K562 (cell line): ENCODE measurements around the gene TREH. TPM values are rescaled to one million over a fixed set of nuclear protein-coding genes. Genes with fewer than 3 reads are reported as not detected.

Experiments used
- ATAC-seq: fragments of 200-7000 bp; cut with Tn5 transposase; 3 replicates; pipeline ENCODE4 v1.9.1; 2020; ENCODE audit warnings: moderate library complexity
- BruUV-seq: library from RNA; stranded (reverse); fragments of 400-500 nt; replicated peaks from 2 replicates; lab custom pipeline; 2021; lab: Mats Ljungman, UMichigan
- CTCF ChIA-PET: fragments of 300-600 bp; formaldehyde crosslinking; extraction: SDS; loops from one replicate; lab custom pipeline; 2021; ENCODE audit warnings: low intra/inter-chr PET ratio; lab: Yijun Ruan, JAX
- POLR2A ChIA-PET: fragments of 300-600, 350-650 bp; sonication (Branson Sonifier 250); formaldehyde crosslinking; extraction: SDS; loops from one replicate; lab custom pipeline; 2021; ENCODE audit warnings: antibody characterized with exemption, inconsistent platforms; lab: Yijun Ruan, JAX
- DNase-seq, 4 experiments: peaks; one replicate each; pipeline versions ENCODE4 v3.0.0 to v3.0.0-alpha.2; 2011 to 2018; ENCODE audit warnings: low spot score in 3 of 4, mixed read lengths in 3 of 4; ENCODE audit errors: extremely low read depth in 1 of 4
- FAIRE-seq: peaks from 2 replicates; lab custom pipeline; 2011; peaks lifted over from hg19 to GRCh38; lab: Jason Lieb, UNC
- H2AFZ ChIP-seq: 2 replicates; pipeline ENCODE4 v1.6.0; 2011; ENCODE audit warnings: low read depth, low read length, control low read depth, inconsistent platforms
- H3K27ac ChIP-seq: fragments of 200-600 bp; 3 replicates; pipeline ENCODE4 v1.8.0; 2011; ENCODE audit warnings: low read depth, mild to moderate bottlenecking, control low read depth, inconsistent platforms, low read length, moderate library complexity, mixed read lengths; ENCODE audit errors: extremely low read depth
- H3K27me3 ChIP-seq, 2 experiments: fragments of 300-600 bp in 1 of 2; 2 replicates in 1 of 2; 3 replicates in 1 of 2; pipeline versions ENCODE4 v1.6.0 to v1.8.0; 2011; ENCODE audit warnings: inconsistent platforms in 2 of 2, low read length in 2 of 2, mild to moderate bottlenecking in 1 of 2, mixed read lengths in 1 of 2, moderate library complexity in 1 of 2; ENCODE audit not compliant: control insufficient read depth in 2 of 2, insufficient read depth in 2 of 2
- H3K36me3 ChIP-seq: fragments of 300-600 bp; 3 replicates; pipeline ENCODE4 v1.8.0; 2011; ENCODE audit warnings: mild to moderate bottlenecking, low read length, inconsistent platforms; ENCODE audit not compliant: control insufficient read depth, insufficient read depth
- H3K4me1 ChIP-seq, 2 experiments: fragments of 200-600 bp in 1 of 2; replicated peaks in 1 of 2; 2 replicates in 1 of 2; 3 replicates in 1 of 2; pipeline versions ENCODE4 v1.5.1 to v1.8.0; 2011; ENCODE audit warnings: inconsistent platforms in 2 of 2, low read length in 2 of 2, mild to moderate bottlenecking in 1 of 2, mixed read lengths in 1 of 2, moderate library complexity in 1 of 2; ENCODE audit not compliant: control insufficient read depth in 2 of 2, insufficient read depth in 2 of 2
- H3K4me2 ChIP-seq: 2 replicates; pipeline ENCODE4 v1.6.1; 2011; ENCODE audit warnings: low read length, control low read depth, inconsistent platforms, mixed read lengths; ENCODE audit not compliant: insufficient read depth
- H3K4me3 ChIP-seq: fragments of 200-600 bp; sonication (generic), shearing (Covaris generic); 2 replicates; pipeline ENCODE4 v1.5.1; 2016; ENCODE audit warnings: control low read depth, inconsistent platforms
- H3K79me2 ChIP-seq: fragments of 200-600 bp; 3 replicates; pipeline ENCODE4 v1.8.0; 2011; ENCODE audit warnings: low read length, inconsistent platforms; ENCODE audit not compliant: control insufficient read depth, insufficient read depth
- H3K9ac ChIP-seq, 2 experiments: 2 replicates each; pipeline versions ENCODE4 v1.6.0 to v1.6.1; 2011; ENCODE audit warnings: low read depth in 2 of 2, low read length in 2 of 2, control low read depth in 1 of 2, inconsistent platforms in 1 of 2, mild to moderate bottlenecking in 1 of 2, mixed read lengths in 1 of 2; ENCODE audit not compliant: insufficient read depth in 1 of 2
- H3K9me1 ChIP-seq: one replicate; pipeline ENCODE4 v1.6.0; 2011; ENCODE audit warnings: inconsistent platforms, mild to moderate bottlenecking, low read length, moderate library complexity; ENCODE audit not compliant: control insufficient read depth, insufficient read depth
- H3K9me3 ChIP-seq: replicated peaks from 2 replicates; pipeline ENCODE4 v1.5.1; 2011; ENCODE audit warnings: low read depth, low read length, inconsistent platforms; ENCODE audit not compliant: control insufficient read depth, insufficient read depth
- H4K20me1 ChIP-seq: replicated peaks from 2 replicates; pipeline ENCODE4 v1.6.1; 2011; ENCODE audit warnings: low read length, inconsistent platforms, mixed read lengths; ENCODE audit not compliant: control insufficient read depth, insufficient read depth
- EP400 ChIP-seq: fragments of 450-650 bp; IDR thresholded peaks from 2 replicates; pipeline ENCODE4 v1.6.1; 2017; ENCODE audit warnings: antibody characterized with exemption, mild to moderate bottlenecking, moderate library complexity
- JUN ChIP-seq, 2 experiments: sonication (generic) in 1 of 2; formaldehyde crosslinking in 1 of 2; IDR thresholded peaks; 2 replicates each; pipeline versions ENCODE4 v1.6.1 to v1.8.0; 2012 to 2022; ENCODE audit warnings: borderline replicate concordance in 2 of 2, mild to moderate bottlenecking in 2 of 2, improper control_type of control experiment in 1 of 2, low read depth in 1 of 2, low read length in 1 of 2, missing genetic modification reagents in 1 of 2
- LCOR ChIP-seq: sonication (generic); formaldehyde crosslinking; IDR thresholded peaks from 2 replicates; pipeline ENCODE4 v1.8.0; 2022; ENCODE audit warnings: mild to moderate bottlenecking, missing genetic modification reagents
- SRSF9 ChIP-seq: fragments of 200-400 bp; formaldehyde crosslinking; IDR thresholded peaks from 2 replicates; pipeline ENCODE4 v1.6.1; 2017; ENCODE audit warnings: low read depth, low read length, borderline replicate concordance
- ZKSCAN1 ChIP-seq: fragments of 150-350 bp; IDR thresholded peaks from 2 replicates; pipeline ENCODE4 v1.6.1; 2016; ENCODE audit warnings: low read depth, low read length
- WGBS: fragments of 100-300 bp; shearing (Covaris generic); methylation state at CpG from one replicate; pipeline ENCODE4 v1.1.6; 2016; ENCODE audit warnings: low coverage, mixed read lengths; ENCODE audit not compliant: insufficient coverage; ENCODE audit errors: missing lambda C conversion rate; 5-methylcytosine and 5-hydroxymethylcytosine counted together
- in situ Hi-C: fragments of 300-500 bp; cut with MboI; formaldehyde crosslinking; loops from 4 replicates; pipeline ENCODE4 v1.15.0; 2018; ENCODE audit warnings: inconsistent platforms, mixed read lengths
- intact Hi-C: fragments of 100-400 bp; cut with micrococcal nuclease; formaldehyde crosslinking; loops from 2 replicates; pipeline ENCODE4 v1.14.2; 2022
- polyA plus RNA-seq, 8 experiments: library from polyadenylated mRNA; depleted of rRNA in 4 of 8; stranded (reverse) in 5 of 8; unstranded in 3 of 8; fragments of >200 nt; fragmentation: Nextera tagmentation in 2 of 8; fragmentation: Illumina TruSeq in 1 of 8; extraction: Ambion mirVana in 2 of 8; extraction: Trizol in 1 of 8; gene quantifications; 2 replicates each; pipeline versions ENCODE4 v1.2.1 to v1.2.3, GENCODE V29; 2011 to 2014; ENCODE audit warnings: inconsistent platforms in 1 of 8, missing spikeins in 1 of 8
- total RNA-seq, 7 experiments: library from RNA; depleted of rRNA in 6 of 7; stranded (reverse); fragments of >200 nt in 6 of 7; fragmentation: Illumina TruSeq in 2 of 7; extraction: Trizol in 2 of 7; gene quantifications; 2 replicates each; pipeline versions ENCODE4 v1.2.1 to v1.2.3, GENCODE V29; 2011 to 2021; ENCODE audit warnings: low replicate concordance in 1 of 7

The TREH gene
- total and polyA plus RNA-seq, 9 of the 15 experiments (the other 6 are each of a cell fraction or from before 2014, with no cell fraction given): 0.09 to 0.20 (median 0.11) TPM; not detected in 6

- Histone ChIP-seq H3K9me3 (no peaks in the 10 kb centered on the region), H3K36me3 (peaks cover 22% of the 10 kb centered on the region), H3K79me2 (no peaks in the 10 kb centered on the region), H4K20me1 (no peaks in the 10 kb centered on the region), H3K4me1 (peaks cover 13 to 17% of the 10 kb centered on the region in 2 experiments), H2AFZ (no peak overlapping the region), H3K27ac (no peak overlapping the region), H3K27me3 (no peaks in the 10 kb centered on the region), H3K4me2 (no peak overlapping the region), H3K9me1 (peaks cover 3% of the 10 kb centered on the region), H3K9ac (no peak overlapping the region), H3K4me3 (no peak overlapping the region)
- ATAC-seq (no peak), FAIRE-seq (no peak), DNase-seq (no peak)
- POLR2A ChIA-PET: interaction anchor here (0.7 kb wide), 1 partner anchor 14 kb away, joined by 5 read pairs; no protein-coding TSS in a partner anchor
- TF ChIP-seq SRSF9: no peak
- peak; percentile 57; the same call in 1 of the 2 replicates for TF ChIP-seq ZKSCAN1
- no TSS peak for BruUV-seq
- CTCF ChIA-PET: no interaction called here
- 84% methylated on average over 4 of the region's 6 CpGs for WGBS
- in situ Hi-C loops: no loop called here
- intact Hi-C loops: no loop called here
Measured at GRCh38 chr11:118615282-118615975, 64.0 kb downstream of the TREH start.

GRCh38 chr11:118614511-118614910 is 64.9 kb downstream of the TREH start:
- Histone ChIP-seq H3K27ac (no peak overlapping the region), H3K4me3 (no peak overlapping the region), H3K9me3 (no peaks in the 10 kb centered on the region), H3K36me3 (peaks cover 22% of the 10 kb centered on the region), H3K27me3 (no peaks in the 10 kb centered on the region), H4K20me1 (no peaks in the 10 kb centered on the region), H3K9ac (peak overlapping the region in 1 of 2 experiments; percentile 36; a peak in 1 of 4 replicates), H3K4me1 (peaks cover 8 to 20% of the 10 kb centered on the region in 2 experiments), H3K9me1 (peaks cover 3% of the 10 kb centered on the region), H3K79me2 (no peaks in the 10 kb centered on the region), H2AFZ (no peak overlapping the region), H3K4me2 (no peak overlapping the region)
- in situ Hi-C loops (no loop called here), intact Hi-C loops (no loop called here)
- 80% methylated on average over 7 of the region's 7 CpGs for WGBS
- ATAC-seq (no peak), FAIRE-seq (no peak), DNase-seq (no peak)
- CTCF ChIA-PET: no interaction called here
- BruUV-seq: no TSS peak
- POLR2A ChIA-PET: interaction anchor here (0.7 kb wide), 1 partner anchor 13 kb away, joined by 5 read pairs; no protein-coding TSS in a partner anchor
- TF ChIP-seq EP400 (no peak), JUN (IDR thresholded peaks at IDR 0.05; ENCODE audit: borderline replicate concordance, low read depth, low read length) (no peak), JUN (CRISPR knock-in tag; IDR thresholded peaks at IDR 0.05; ENCODE audit: borderline replicate concordance) (no peak), LCOR (no peak)
